ENCODE data around the gene METTL25. TPM values are rescaled to one million over a fixed set of nuclear protein-coding genes. Genes with fewer than 3 reads are reported as not detected.

The METTL25 gene
- total and polyA plus RNA-seq, 7 experiments from 2014 or later, result 8.6 to 27.5 (median 15.2) TPM

- no peaks in the 10 kb centered on the region for H3K27me3 ChIP-seq (ENCODE audit: control insufficient read depth in 2 of 2, insufficient read depth in 2 of 2, low read length in 2 of 2)
- H3K27ac ChIP-seq (ENCODE audit: low read depth, low read length), result no peak overlapping the region
- ChIA-PET POLR2A (no interaction called here), CTCF (no interaction called here)
- Mint-ChIP-seq H3K27me3 (no peaks in the 10 kb centered on the region), H3K9me3 (no peaks in the 10 kb centered on the region), H3K27ac (no peak overlapping the region), H3K4me3 (no peak overlapping the region), H3K4me1 (peaks cover 0 to 2% (median 0%) of the 10 kb centered on the region in 7 donors), H3K36me3 (peaks cover 0 to 43% (median 36%) of the 10 kb centered on the region in 5 donors)
- ATAC-seq (no peak), DNase-seq (no peak)
- H3K4me3 ChIP-seq (ENCODE audit: low read length), result no peak overlapping the region
- intact Hi-C loops (cut with micrococcal nuclease), result no loop called here
- peaks cover 0 to 9% (median 4%) of the 10 kb centered on the region in 3 experiments for H3K36me3 ChIP-seq (ENCODE audit: control insufficient read depth in 2 of 3, insufficient read depth in 3 of 3, low read length in 3 of 3)
- no peaks in the 10 kb centered on the region for H3K9me3 ChIP-seq (ENCODE audit: control insufficient read depth in 2 of 3, low read length in 3 of 3)
- H3K4me1 ChIP-seq (ENCODE audit: control insufficient read depth in 2 of 2, insufficient read depth in 2 of 2, low read length in 2 of 2), result no peaks in the 10 kb centered on the region
These were observed 40.5 kb downstream of the METTL25 start for GRCh38 chr12:82398879-82399278.

GRCh38 chr12:82400819-82401218 is 42.5 kb downstream of the METTL25 start:
- Histone ChIP-seq H3K27ac (ENCODE audit: low read depth, low read length) (no peak overlapping the region), H3K4me3 (ENCODE audit: low read length) (no peak overlapping the region), H3K27me3 (ENCODE audit: control insufficient read depth in 2 of 2, insufficient read depth in 2 of 2, low read length in 2 of 2) (no peaks in the 10 kb centered on the region), H3K4me1 (ENCODE audit: control insufficient read depth in 2 of 2, insufficient read depth in 2 of 2, low read length in 2 of 2) (no peaks in the 10 kb centered on the region), H3K9me3 (ENCODE audit: control insufficient read depth in 2 of 3, low read length in 3 of 3) (no peaks in the 10 kb centered on the region), H3K36me3 (ENCODE audit: control insufficient read depth in 2 of 3, insufficient read depth in 3 of 3, low read length in 3 of 3) (no peaks in the 10 kb centered on the region)
- Mint-ChIP-seq H3K9me3 (no peaks in the 10 kb centered on the region), H3K27ac (no peak overlapping the region), H3K36me3 (peaks cover 0 to 41% (median 30%) of the 10 kb centered on the region in 5 donors), H3K4me1 (peaks cover 0 to 1% (median 0%) of the 10 kb centered on the region in 7 donors), H3K27me3 (no peaks in the 10 kb centered on the region), H3K4me3 (no peak overlapping the region)
- intact Hi-C loops (cut with micrococcal nuclease), result no loop called here
- DNase-seq (no peak), ATAC-seq (no peak)
- ChIA-PET POLR2A (no interaction called here), CTCF (no interaction called here)

- Histone ChIP-seq H3K27me3 (ENCODE audit: control insufficient read depth in 2 of 2, insufficient read depth in 2 of 2, low read length in 2 of 2) (no peaks in the 10 kb centered on the region), H3K36me3 (ENCODE audit: control insufficient read depth in 2 of 3, insufficient read depth in 3 of 3, low read length in 3 of 3) (no peaks in the 10 kb centered on the region), H3K27ac (ENCODE audit: low read depth, low read length) (no peak overlapping the region), H3K4me1 (ENCODE audit: control insufficient read depth in 2 of 2, insufficient read depth in 2 of 2, low read length in 2 of 2) (no peaks in the 10 kb centered on the region), H3K4me3 (ENCODE audit: low read length) (no peak overlapping the region), H3K9me3 (ENCODE audit: control insufficient read depth in 2 of 3, low read length in 3 of 3) (no peaks in the 10 kb centered on the region)
- no peak for ATAC-seq
- CTCF ChIA-PET, result no interaction called here
- Mint-ChIP-seq H3K27me3 (no peaks in the 10 kb centered on the region), H3K27ac (no peak overlapping the region), H3K4me1 (peaks cover 0 to 1% (median 0%) of the 10 kb centered on the region in 7 donors), H3K9me3 (no peaks in the 10 kb centered on the region), H3K4me3 (no peak overlapping the region), H3K36me3 (peaks cover 0 to 49% (median 36%) of the 10 kb centered on the region in 5 donors)
- POLR2A ChIA-PET, result no interaction called here
- intact Hi-C loops (cut with micrococcal nuclease), result no loop called here
- DNase-seq, result no peak
These were observed 48.3 kb downstream of the METTL25 start for GRCh38 chr12:82406651-82407050.

GRCh38 chr12:82407481-82407880 is 49.2 kb downstream of the METTL25 start:
- ATAC-seq (no peak), DNase-seq (no peak)
- Histone ChIP-seq H3K36me3 (ENCODE audit: control insufficient read depth in 2 of 3, insufficient read depth in 3 of 3, low read length in 3 of 3) (no peaks in the 10 kb centered on the region), H3K4me1 (ENCODE audit: control insufficient read depth in 2 of 2, insufficient read depth in 2 of 2, low read length in 2 of 2) (no peaks in the 10 kb centered on the region), H3K4me3 (ENCODE audit: low read length) (no peak overlapping the region), H3K27ac (ENCODE audit: low read depth, low read length) (no peak overlapping the region), H3K9me3 (ENCODE audit: control insufficient read depth in 2 of 3, low read length in 3 of 3) (no peaks in the 10 kb centered on the region), H3K27me3 (ENCODE audit: control insufficient read depth in 2 of 2, insufficient read depth in 2 of 2, low read length in 2 of 2) (no peaks in the 10 kb centered on the region)
- Mint-ChIP-seq H3K27me3 (no peaks in the 10 kb centered on the region), H3K9me3 (no peaks in the 10 kb centered on the region), H3K36me3 (peaks cover 0 to 53% (median 36%) of the 10 kb centered on the region in 5 donors), H3K4me1 (peaks cover 0 to 1% (median 0%) of the 10 kb centered on the region in 7 donors), H3K4me3 (no peak overlapping the region), H3K27ac (no peak overlapping the region)
- intact Hi-C loops (cut with micrococcal nuclease), result no loop called here
- POLR2A ChIA-PET, result no interaction called here
- CTCF ChIA-PET, result no interaction called here

- CTCF ChIA-PET, result no interaction called here
- Histone ChIP-seq H3K27ac (ENCODE audit: low read depth, low read length) (no peak overlapping the region), H3K4me1 (ENCODE audit: control insufficient read depth in 2 of 2, insufficient read depth in 2 of 2, low read length in 2 of 2) (no peaks in the 10 kb centered on the region), H3K36me3 (ENCODE audit: control insufficient read depth in 2 of 3, insufficient read depth in 3 of 3, low read length in 3 of 3) (no peaks in the 10 kb centered on the region), H3K4me3 (ENCODE audit: low read length) (no peak overlapping the region), H3K9me3 (ENCODE audit: control insufficient read depth in 2 of 3, low read length in 3 of 3) (no peaks in the 10 kb centered on the region), H3K27me3 (ENCODE audit: control insufficient read depth in 2 of 2, insufficient read depth in 2 of 2, low read length in 2 of 2) (no peaks in the 10 kb centered on the region)
- POLR2A ChIA-PET, result no interaction called here
- Mint-ChIP-seq H3K27me3 (no peaks in the 10 kb centered on the region), H3K4me3 (no peak overlapping the region), H3K9me3 (no peaks in the 10 kb centered on the region), H3K27ac (no peak overlapping the region), H3K36me3 (peaks cover 0 to 57% (median 31%) of the 10 kb centered on the region in 5 donors), H3K4me1 (peaks cover 0 to 1% (median 0%) of the 10 kb centered on the region in 7 donors)
- intact Hi-C loops (cut with micrococcal nuclease), result no loop called here
- ATAC-seq (no peak), DNase-seq (no peak)
These were observed 50.5 kb downstream of the METTL25 start for GRCh38 chr12:82408844-82409243.

GRCh38 chr12:82411546-82412230 is 53.4 kb downstream of the METTL25 start:
- Mint-ChIP-seq H3K4me3 (no peak overlapping the region), H3K27me3 (no peaks in the 10 kb centered on the region), H3K9me3 (no peaks in the 10 kb centered on the region), H3K4me1 (no peaks in the 10 kb centered on the region), H3K36me3 (peaks cover 0 to 54% (median 22%) of the 10 kb centered on the region in 5 donors), H3K27ac (no peak overlapping the region)
- Histone ChIP-seq H3K4me3 (ENCODE audit: low read length) (no peak overlapping the region), H3K36me3 (ENCODE audit: control insufficient read depth in 2 of 3, insufficient read depth in 3 of 3, low read length in 3 of 3) (no peaks in the 10 kb centered on the region), H3K9me3 (ENCODE audit: control insufficient read depth in 2 of 3, low read length in 3 of 3) (no peaks in the 10 kb centered on the region), H3K4me1 (ENCODE audit: control insufficient read depth in 2 of 2, insufficient read depth in 2 of 2, low read length in 2 of 2) (no peaks in the 10 kb centered on the region), H3K27me3 (ENCODE audit: control insufficient read depth in 2 of 2, insufficient read depth in 2 of 2, low read length in 2 of 2) (no peaks in the 10 kb centered on the region), H3K27ac (ENCODE audit: low read depth, low read length) (no peak overlapping the region)
- CTCF ChIA-PET, result no interaction called here
- ATAC-seq (no peak), DNase-seq (no peak)
- POLR2A ChIA-PET, result interaction anchor here (0.5 to 0.6 kb wide), 2 partner anchors 71 to 1820 kb away, joined by 3 read pairs; no protein-coding TSS in a partner anchor
- intact Hi-C loops (cut with micrococcal nuclease), result no loop called here

- no peaks in the 10 kb centered on the region for H3K4me1 ChIP-seq (ENCODE audit: control insufficient read depth in 2 of 2, insufficient read depth in 2 of 2, low read length in 2 of 2)
- ChIA-PET POLR2A (no interaction called here), CTCF (no interaction called here)
- no peak overlapping the region for H3K4me3 ChIP-seq (ENCODE audit: low read length)
- Mint-ChIP-seq H3K36me3 (peaks cover 0 to 54% (median 25%) of the 10 kb centered on the region in 5 donors), H3K4me1 (no peaks in the 10 kb centered on the region), H3K27ac (no peak overlapping the region), H3K9me3 (no peaks in the 10 kb centered on the region), H3K27me3 (no peaks in the 10 kb centered on the region), H3K4me3 (no peak overlapping the region)
- DNase-seq (no peak), ATAC-seq (no peak)
- no peaks in the 10 kb centered on the region for H3K36me3 ChIP-seq (ENCODE audit: control insufficient read depth in 2 of 3, insufficient read depth in 3 of 3, low read length in 3 of 3)
- intact Hi-C loops (cut with micrococcal nuclease), result no loop called here
- H3K9me3 ChIP-seq (ENCODE audit: control insufficient read depth in 2 of 3, low read length in 3 of 3), result no peaks in the 10 kb centered on the region
- H3K27ac ChIP-seq (ENCODE audit: low read depth, low read length), result no peak overlapping the region
- no peaks in the 10 kb centered on the region for H3K27me3 ChIP-seq (ENCODE audit: control insufficient read depth in 2 of 2, insufficient read depth in 2 of 2, low read length in 2 of 2)
These were observed 53.9 kb downstream of the METTL25 start for GRCh38 chr12:82412246-82412645.
